ENCODE results near the gene ZBTB46.

The ZBTB46 gene

GRCh38 chr20:63843222-63843621 lies 12.2 kb upstream of the ZBTB46 start:
- TF ChIP-seq, protein P1, sequence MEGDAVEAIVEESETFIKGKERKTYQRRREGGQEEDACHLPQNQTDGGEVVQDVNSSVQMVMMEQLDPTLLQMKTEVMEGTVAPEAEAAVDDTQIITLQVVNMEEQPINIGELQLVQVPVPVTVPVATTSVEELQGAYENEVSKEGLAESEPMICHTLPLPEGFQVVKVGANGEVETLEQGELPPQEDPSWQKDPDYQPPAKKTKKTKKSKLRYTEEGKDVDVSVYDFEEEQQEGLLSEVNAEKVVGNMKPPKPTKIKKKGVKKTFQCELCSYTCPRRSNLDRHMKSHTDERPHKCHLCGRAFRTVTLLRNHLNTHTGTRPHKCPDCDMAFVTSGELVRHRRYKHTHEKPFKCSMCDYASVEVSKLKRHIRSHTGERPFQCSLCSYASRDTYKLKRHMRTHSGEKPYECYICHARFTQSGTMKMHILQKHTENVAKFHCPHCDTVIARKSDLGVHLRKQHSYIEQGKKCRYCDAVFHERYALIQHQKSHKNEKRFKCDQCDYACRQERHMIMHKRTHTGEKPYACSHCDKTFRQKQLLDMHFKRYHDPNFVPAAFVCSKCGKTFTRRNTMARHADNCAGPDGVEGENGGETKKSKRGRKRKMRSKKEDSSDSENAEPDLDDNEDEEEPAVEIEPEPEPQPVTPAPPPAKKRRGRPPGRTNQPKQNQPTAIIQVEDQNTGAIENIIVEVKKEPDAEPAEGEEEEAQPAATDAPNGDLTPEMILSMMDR (IDR thresholded peaks at IDR 0.05): no peak

DNA sequence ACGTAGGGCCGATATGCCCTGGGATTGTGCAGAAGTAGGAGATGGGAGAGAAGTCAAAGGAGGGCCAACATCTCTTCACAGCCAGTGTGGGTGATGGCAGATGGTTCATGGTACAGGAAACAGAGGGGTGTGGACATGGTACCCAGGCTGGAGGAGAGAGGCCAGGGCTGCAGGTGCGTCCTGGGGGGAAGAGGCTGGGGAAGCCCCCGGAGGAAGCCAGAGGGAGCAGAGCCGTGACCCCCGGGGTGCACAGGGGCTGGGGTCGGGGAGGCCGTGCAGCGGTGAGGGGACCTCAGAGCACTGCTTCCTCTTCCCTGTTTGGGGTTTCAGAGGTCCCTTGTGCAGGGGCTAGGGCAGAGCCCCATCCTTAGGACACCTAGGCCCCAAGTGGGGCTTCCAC lies 11.2 kb upstream of the ZBTB46 start:
- TF ChIP-seq, protein P1 (IDR thresholded peaks at IDR 0.05): no peak

DNA sequence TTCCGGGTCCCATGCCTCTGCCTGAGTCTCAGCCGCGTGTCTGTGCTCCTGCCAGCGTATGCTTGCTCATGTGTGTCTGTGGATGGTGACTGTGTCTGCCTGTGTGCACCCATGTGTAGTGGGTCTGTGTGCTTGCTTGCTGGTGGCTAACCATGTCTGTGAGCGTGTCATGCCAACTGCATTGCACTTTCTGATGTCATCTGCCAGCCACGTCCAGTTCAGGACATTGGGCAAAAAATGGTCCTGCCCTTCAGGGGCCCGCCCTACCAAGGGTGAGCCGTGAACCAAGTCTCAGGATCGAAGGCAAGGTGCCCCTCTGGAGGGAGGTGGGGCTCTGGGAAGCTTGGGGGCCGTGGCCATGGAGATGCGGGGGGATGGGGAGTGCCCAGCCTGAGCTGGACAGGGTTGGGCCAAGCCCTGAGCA lies 9.4 kb upstream of the ZBTB46 start:
- TF ChIP-seq, protein P1 (IDR thresholded peaks at IDR 0.05): no peak

- TF ChIP-seq, protein P1 (IDR thresholded peaks at IDR 0.05): no peak
Observed at GRCh38 chr20:63839620-63840019, 8.6 kb upstream of the ZBTB46 start.

DNA sequence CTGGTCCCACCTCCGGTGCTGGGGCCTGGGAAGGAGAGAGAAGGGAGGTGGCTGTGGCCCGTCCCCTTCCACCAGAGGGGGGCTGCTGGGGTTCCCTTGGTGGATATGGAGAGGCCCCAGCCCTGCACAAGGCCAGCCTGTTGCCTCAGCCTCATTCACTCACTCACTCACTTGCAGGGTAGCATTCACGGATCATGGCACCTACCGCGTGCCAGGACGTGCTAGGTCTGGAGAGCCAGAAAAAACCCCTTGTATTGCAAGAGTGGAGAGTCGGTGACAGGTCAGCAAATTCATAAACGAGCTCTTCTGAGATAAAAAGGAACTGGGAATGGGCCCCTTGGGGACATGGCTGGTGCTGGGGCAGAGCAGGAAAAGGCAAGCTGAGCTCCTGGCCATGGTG lies 6.4 kb upstream of the ZBTB46 start:
- TF ChIP-seq, protein P1 (IDR thresholded peaks at IDR 0.05): no peak

DNA sequence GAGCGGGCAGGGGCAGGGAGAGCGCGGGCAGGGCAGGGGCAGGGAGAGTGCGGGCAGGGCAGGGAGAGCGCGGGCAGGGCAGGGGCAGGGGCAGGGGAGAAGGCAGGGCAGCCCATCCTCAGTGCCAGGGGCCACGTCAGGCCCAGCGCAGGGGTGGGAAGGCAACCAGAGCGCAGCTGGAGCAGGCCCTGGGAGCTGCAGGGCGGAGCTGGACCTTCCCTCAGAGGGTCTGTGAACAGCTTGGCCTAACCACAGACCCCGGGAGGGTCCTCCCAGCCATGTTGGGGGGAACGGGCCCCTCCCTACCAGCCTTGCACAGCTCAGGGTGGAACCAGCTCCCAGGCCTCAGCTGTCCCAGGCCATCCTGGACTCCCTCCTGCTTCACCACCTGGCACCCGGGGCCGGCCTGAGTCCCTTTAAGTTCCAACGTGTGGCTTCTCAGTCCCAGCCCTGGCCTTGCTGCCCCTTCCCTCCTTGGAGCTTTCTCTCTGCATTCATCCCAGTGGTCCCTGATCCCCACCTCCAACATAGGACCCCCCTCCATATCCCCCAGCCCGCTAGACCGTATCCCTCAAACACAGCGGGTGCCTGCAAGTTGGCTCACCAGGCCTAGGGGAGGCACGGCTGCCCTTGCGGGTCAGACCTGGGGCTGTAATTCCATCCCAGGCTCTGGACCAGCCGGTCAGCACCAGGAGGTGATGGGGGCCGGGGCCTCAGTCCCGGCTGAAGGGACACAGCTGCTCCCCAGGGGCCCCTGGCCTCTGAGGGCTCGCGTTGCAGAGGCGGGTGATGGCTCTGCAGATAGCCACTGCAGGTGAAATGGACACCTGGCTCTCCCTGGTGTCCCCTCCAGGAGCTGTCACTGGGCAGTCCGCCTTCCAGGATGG lies 5.6 kb upstream of the ZBTB46 start:
- TF ChIP-seq, protein P1 (IDR thresholded peaks at IDR 0.05): no peak

- TF ChIP-seq, protein P1 (IDR thresholded peaks at IDR 0.05): no peak
Observed at GRCh38 chr20:63835021-63835858, 4.2 kb upstream of the ZBTB46 start.
